Peyer's patch (tissue), 4 donors: ENCODE measurements around the gene EHD4. TPM values are rescaled to one million over a fixed set of nuclear protein-coding genes. Genes with fewer than 3 reads are reported as not detected.
A peak's percentile ranks its signal among the peaks of the same experiment; 100 is the strongest.

Experiments used
- DNase-seq, 3 donors: peaks; one replicate each; pipeline ENCODE4 v3.0.0-alpha.2; 2017 to 2019
- H3K27ac ChIP-seq, 4 donors: fragments of 200-600 bp; sonication (generic); one replicate each; pipeline ENCODE4 v1.5.1; 2016 to 2019
- H3K27me3 ChIP-seq, 2 donors: fragments of 200-600 bp; sonication (generic); one replicate each; pipeline ENCODE4 v1.5.1; 2019
- H3K36me3 ChIP-seq, 3 donors: fragments of 200-600 bp; sonication (generic); one replicate each; pipeline ENCODE4 v1.5.1; 2016 to 2019
- H3K4me1 ChIP-seq, 4 donors: fragments of 200-600 bp; sonication (generic); one replicate each; pipeline ENCODE4 v1.5.1; 2016 to 2019
- H3K4me3 ChIP-seq, 4 donors: fragments of 200-600 bp; sonication (generic); 1 replicate in 3 of 4; 2 replicates in 1 of 4; pipeline ENCODE4 v1.5.1; 2016 to 2019; ENCODE audit warnings: mild to moderate bottlenecking in 1 of 4
- H3K9me3 ChIP-seq, 4 donors: fragments of 200-600 bp; sonication (generic); one replicate each; pipeline ENCODE4 v1.5.1; 2016 to 2019; ENCODE audit warnings: mild to moderate bottlenecking in 1 of 4
- CTCF ChIP-seq, 6 experiments: fragments of 450-650 bp in 4 of 6; fragments of 200-600 bp in 2 of 6; sonication (generic) in 1 of 6; IDR thresholded peaks; one replicate each; pipeline ENCODE4 v1.5.1; 2017 to 2019; ENCODE audit warnings: antibody characterized with exemption in 6 of 6, mild to moderate bottlenecking in 3 of 6, moderate library complexity in 1 of 6
- POLR2A ChIP-seq, 2 donors: fragments of 450-650 bp; IDR thresholded peaks; one replicate each; pipeline ENCODE4 v1.5.1; 2017; ENCODE audit warnings: antibody characterized with exemption in 2 of 2, mild to moderate bottlenecking in 2 of 2, moderate library complexity in 2 of 2
- total RNA-seq, 4 donors: library from RNA; depleted of rRNA; stranded (reverse); fragments of >200 nt; gene quantifications; one replicate each; pipeline ENCODE4 v1.1.0, GENCODE V29; 2016

The EHD4 gene
- total RNA-seq, 4 donors from 2014 or later = 23.1 to 53.9 (median 34.9) TPM

GRCh38 chr15:41894791-41895463 lies 77.4 kb downstream of the EHD4 start:
- peak overlapping the region in 2 of 4 donors; percentile 10 to 16 for H3K4me3 ChIP-seq
- no peaks in the 10 kb centered on the region for H3K9me3 ChIP-seq
- H3K27me3 ChIP-seq = no peaks in the 10 kb centered on the region
- TF ChIP-seq POLR2A (IDR thresholded peaks at IDR 0.05) (no peak), CTCF (IDR thresholded peaks at IDR 0.05) (no peak)
- peak overlapping the region; percentile 43 to 76 (median 51) for H3K27ac ChIP-seq
- peaks cover 0 to 8% (median 0%) of the 10 kb centered on the region in 3 donors for H3K36me3 ChIP-seq
- DNase-seq = peak; percentile 63 to 93 (median 86)
- H3K4me1 ChIP-seq = peaks cover 0 to 18% (median 13%) of the 10 kb centered on the region in 4 donors

GRCh38 chr15:41894251-41894790 lies 78.0 kb downstream of the EHD4 start:
- Histone ChIP-seq H3K4me1 (peaks cover 0 to 18% (median 13%) of the 10 kb centered on the region in 4 donors), H3K27ac (peak overlapping the region; percentile 43 to 76 (median 51)), H3K36me3 (peaks cover 0 to 8% (median 0%) of the 10 kb centered on the region in 3 donors), H3K9me3 (no peaks in the 10 kb centered on the region), H3K27me3 (no peaks in the 10 kb centered on the region), H3K4me3 (peak overlapping the region in 2 of 4 donors; percentile 10 to 16)
- TF ChIP-seq POLR2A (IDR thresholded peaks at IDR 0.05) (no peak), CTCF (IDR thresholded peaks at IDR 0.05) (no peak)
- no peak for DNase-seq

- no peaks in the 10 kb centered on the region for H3K9me3 ChIP-seq
- H3K4me1 ChIP-seq = peaks cover 0 to 23% (median 13%) of the 10 kb centered on the region in 4 donors
Observed at GRCh38 chr15:41893422-41894250, 78.7 kb downstream of the EHD4 start, which contains the start of gene SPTBN5. TSS of gene SPTBN5 (minus strand) at chr15:41894053. CDS start at chr15:41893497, 556 bp downstream.

GRCh38 chr15:41892621-41893421 lies 79.5 kb downstream of the EHD4 start:
- H3K4me3 ChIP-seq = no peak overlapping the region
- peak in 2 of 3 donors; percentile 71 to 73 for DNase-seq
- H3K27ac ChIP-seq = peak overlapping the region in 2 of 4 donors; percentile 17 to 25

More at GRCh38 chr15:41893422-41894250, 78.7 kb downstream of the EHD4 start, which contains the start of gene SPTBN5:
- no peak for DNase-seq
- Histone ChIP-seq H3K4me3 (peak within 1 kb of the TSS in 2 of 4 donors; percentile 10 to 16), H3K27me3 (no peaks in the 10 kb centered on the region), H3K27ac (peak within 1 kb of the TSS; percentile 43 to 76 (median 51)), H3K36me3 (peaks cover 0 to 1% (median 0%) of the 10 kb centered on the region in 3 donors)
- no peak for TF ChIP-seq POLR2A (IDR thresholded peaks at IDR 0.05)
- TF ChIP-seq CTCF (IDR thresholded peaks at IDR 0.05) = no peak

More at GRCh38 chr15:41892621-41893421, 79.5 kb downstream of the EHD4 start:
- no peak for TF ChIP-seq POLR2A (IDR thresholded peaks at IDR 0.05)
- no peak for TF ChIP-seq CTCF (IDR thresholded peaks at IDR 0.05)
- Histone ChIP-seq H3K9me3 (no peaks in the 10 kb centered on the region), H3K4me1 (peaks cover 0 to 24% (median 13%) of the 10 kb centered on the region in 4 donors), H3K27me3 (no peaks in the 10 kb centered on the region), H3K36me3 (no peaks in the 10 kb centered on the region)
